ENCODE measurements around the gene GAREM1.

Gene GAREM1

DNA sequence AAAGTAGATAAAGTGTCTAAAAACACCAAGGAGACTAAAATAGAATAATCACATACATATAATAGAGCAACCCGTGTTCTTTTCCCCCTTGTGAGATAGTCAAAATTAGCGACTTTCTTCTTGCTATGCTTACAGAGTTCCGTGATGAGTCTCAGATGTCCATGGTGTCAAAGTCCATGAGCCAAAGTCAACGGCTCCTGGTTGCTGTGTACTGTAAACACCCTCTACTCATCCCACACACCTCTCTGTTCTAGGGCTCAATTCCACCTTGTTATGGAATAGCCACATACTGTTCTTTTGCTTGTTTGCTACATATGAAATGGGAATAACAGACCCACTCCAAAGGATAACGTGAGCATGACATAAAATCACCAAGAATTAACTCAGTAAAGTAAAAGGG, 52.5 kb downstream of the GAREM1 start:
- ATAC-seq (ENCODE audit: insufficient read depth, low read depth) (no peak), DNase-seq (no peak)
- Histone ChIP-seq H3K4me2 (ENCODE audit: insufficient read depth, low read length) (no peak overlapping the region), H3K4me3 (ENCODE audit: low read depth in 1 of 2, low read length in 2 of 2) (no peak overlapping the region), H3K79me2 (ENCODE audit: insufficient read depth, low read length) (no peaks in the 10 kb centered on the region), H3K36me3 (ENCODE audit: insufficient read depth, low read length) (no peaks in the 10 kb centered on the region), H3K9ac (ENCODE audit: low read depth, low read length) (no peak overlapping the region), H3K27me3 (ENCODE audit: insufficient read depth, low read length, poor library complexity) (no peaks in the 10 kb centered on the region), H4K20me1 (ENCODE audit: insufficient read depth, low read length) (no peaks in the 10 kb centered on the region), H3K9me3 (ENCODE audit: insufficient read depth, low read length, severe bottlenecking) (no peaks in the 10 kb centered on the region), H3K4me1 (ENCODE audit: insufficient read depth, low read length) (no peaks in the 10 kb centered on the region), H3K27ac (ENCODE audit: low read length) (no peak overlapping the region), H2AFZ (ENCODE audit: low read depth, low read length) (no peak overlapping the region)
- TF ChIP-seq, protein P1, sequence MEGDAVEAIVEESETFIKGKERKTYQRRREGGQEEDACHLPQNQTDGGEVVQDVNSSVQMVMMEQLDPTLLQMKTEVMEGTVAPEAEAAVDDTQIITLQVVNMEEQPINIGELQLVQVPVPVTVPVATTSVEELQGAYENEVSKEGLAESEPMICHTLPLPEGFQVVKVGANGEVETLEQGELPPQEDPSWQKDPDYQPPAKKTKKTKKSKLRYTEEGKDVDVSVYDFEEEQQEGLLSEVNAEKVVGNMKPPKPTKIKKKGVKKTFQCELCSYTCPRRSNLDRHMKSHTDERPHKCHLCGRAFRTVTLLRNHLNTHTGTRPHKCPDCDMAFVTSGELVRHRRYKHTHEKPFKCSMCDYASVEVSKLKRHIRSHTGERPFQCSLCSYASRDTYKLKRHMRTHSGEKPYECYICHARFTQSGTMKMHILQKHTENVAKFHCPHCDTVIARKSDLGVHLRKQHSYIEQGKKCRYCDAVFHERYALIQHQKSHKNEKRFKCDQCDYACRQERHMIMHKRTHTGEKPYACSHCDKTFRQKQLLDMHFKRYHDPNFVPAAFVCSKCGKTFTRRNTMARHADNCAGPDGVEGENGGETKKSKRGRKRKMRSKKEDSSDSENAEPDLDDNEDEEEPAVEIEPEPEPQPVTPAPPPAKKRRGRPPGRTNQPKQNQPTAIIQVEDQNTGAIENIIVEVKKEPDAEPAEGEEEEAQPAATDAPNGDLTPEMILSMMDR (IDR thresholded peaks at IDR 0.05; ENCODE audit: borderline replicate concordance, extremely low read depth, low read length, poor library complexity, severe bottlenecking), result no peak
- TF ChIP-seq EZH2 (IDR thresholded peaks at IDR 0.05; ENCODE audit: borderline replicate concordance, low read depth, low read length, severe bottlenecking), result no peak

DNA sequence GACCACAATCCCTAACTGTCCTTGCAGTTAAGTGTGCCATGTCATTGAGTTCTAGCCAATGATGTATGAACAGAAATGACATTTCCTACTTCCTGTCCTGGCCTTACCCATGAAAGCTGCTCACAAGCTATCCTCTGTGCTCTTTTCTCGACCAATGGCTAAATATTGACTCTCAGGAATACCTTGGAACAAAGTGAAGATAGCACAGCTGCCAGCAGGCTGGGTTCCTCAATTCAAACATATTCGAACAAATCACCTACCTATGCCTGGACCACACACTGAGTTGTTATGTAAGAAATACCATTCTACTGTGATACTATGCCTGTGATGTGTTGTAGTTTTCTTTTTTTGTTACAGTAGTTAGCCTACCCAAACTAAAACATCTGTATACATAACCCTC, 65.1 kb downstream of the GAREM1 start:
- ATAC-seq (ENCODE audit: insufficient read depth, low read depth) (no peak), DNase-seq (no peak)
- Histone ChIP-seq H3K27me3 (ENCODE audit: insufficient read depth, low read length, poor library complexity) (no peaks in the 10 kb centered on the region), H3K4me2 (ENCODE audit: insufficient read depth, low read length) (no peak overlapping the region), H4K20me1 (ENCODE audit: insufficient read depth, low read length) (no peaks in the 10 kb centered on the region), H3K9me3 (ENCODE audit: insufficient read depth, low read length, severe bottlenecking) (no peaks in the 10 kb centered on the region), H2AFZ (ENCODE audit: low read depth, low read length) (no peak overlapping the region), H3K36me3 (ENCODE audit: insufficient read depth, low read length) (no peaks in the 10 kb centered on the region), H3K4me3 (ENCODE audit: low read depth in 1 of 2, low read length in 2 of 2) (no peak overlapping the region), H3K79me2 (ENCODE audit: insufficient read depth, low read length) (no peaks in the 10 kb centered on the region), H3K4me1 (ENCODE audit: insufficient read depth, low read length) (no peaks in the 10 kb centered on the region), H3K27ac (ENCODE audit: low read length) (no peak overlapping the region), H3K9ac (ENCODE audit: low read depth, low read length) (no peak overlapping the region)
- no peak for TF ChIP-seq EZH2 (IDR thresholded peaks at IDR 0.05; ENCODE audit: borderline replicate concordance, low read depth, low read length, severe bottlenecking)
- TF ChIP-seq, protein P1 (IDR thresholded peaks at IDR 0.05; ENCODE audit: borderline replicate concordance, extremely low read depth, low read length, poor library complexity, severe bottlenecking), result no peak

DNA sequence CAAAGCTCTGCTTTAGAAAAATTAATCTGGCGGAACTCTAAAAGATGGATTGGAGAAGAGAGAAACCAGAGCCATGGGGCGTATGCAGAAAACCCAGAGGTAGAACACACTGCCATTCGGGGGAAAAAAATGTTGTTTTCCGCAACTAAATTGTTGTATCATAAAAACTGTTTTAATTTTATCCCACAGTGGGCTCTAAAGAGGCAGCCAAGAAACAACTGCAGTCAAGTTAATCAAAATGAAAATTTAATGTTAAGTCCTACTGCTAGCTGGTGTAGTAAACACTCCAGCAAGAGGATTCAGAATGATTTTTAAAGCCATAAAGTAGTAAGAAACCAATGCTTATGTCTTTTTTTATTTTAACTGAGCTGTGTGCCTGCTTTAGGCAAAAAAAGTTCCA, 69.1 kb downstream of the GAREM1 start:
- H3K27ac ChIP-seq (ENCODE audit: low read length), result no peak overlapping the region
- no peaks in the 10 kb centered on the region for H3K36me3 ChIP-seq (ENCODE audit: insufficient read depth, low read length)
- no peak overlapping the region for H2AFZ ChIP-seq (ENCODE audit: low read depth, low read length)
- TF ChIP-seq, protein P1 (IDR thresholded peaks at IDR 0.05; ENCODE audit: borderline replicate concordance, extremely low read depth, low read length, poor library complexity, severe bottlenecking), result no peak
- TF ChIP-seq EZH2 (IDR thresholded peaks at IDR 0.05; ENCODE audit: borderline replicate concordance, low read depth, low read length, severe bottlenecking), result no peak
- no peaks in the 10 kb centered on the region for H3K79me2 ChIP-seq (ENCODE audit: insufficient read depth, low read length)
- H3K27me3 ChIP-seq (ENCODE audit: insufficient read depth, low read length, poor library complexity), result no peaks in the 10 kb centered on the region
- DNase-seq (no peak), ATAC-seq (ENCODE audit: insufficient read depth, low read depth) (no peak)
- H3K9ac ChIP-seq (ENCODE audit: low read depth, low read length), result no peak overlapping the region
- no peak overlapping the region for H3K4me2 ChIP-seq (ENCODE audit: insufficient read depth, low read length)
- H4K20me1 ChIP-seq (ENCODE audit: insufficient read depth, low read length), result no peaks in the 10 kb centered on the region
- H3K4me3 ChIP-seq (ENCODE audit: low read depth in 1 of 2, low read length in 2 of 2), result no peak overlapping the region
- H3K4me1 ChIP-seq (ENCODE audit: insufficient read depth, low read length), result no peaks in the 10 kb centered on the region
- H3K9me3 ChIP-seq (ENCODE audit: insufficient read depth, low read length, severe bottlenecking), result no peaks in the 10 kb centered on the region

DNA sequence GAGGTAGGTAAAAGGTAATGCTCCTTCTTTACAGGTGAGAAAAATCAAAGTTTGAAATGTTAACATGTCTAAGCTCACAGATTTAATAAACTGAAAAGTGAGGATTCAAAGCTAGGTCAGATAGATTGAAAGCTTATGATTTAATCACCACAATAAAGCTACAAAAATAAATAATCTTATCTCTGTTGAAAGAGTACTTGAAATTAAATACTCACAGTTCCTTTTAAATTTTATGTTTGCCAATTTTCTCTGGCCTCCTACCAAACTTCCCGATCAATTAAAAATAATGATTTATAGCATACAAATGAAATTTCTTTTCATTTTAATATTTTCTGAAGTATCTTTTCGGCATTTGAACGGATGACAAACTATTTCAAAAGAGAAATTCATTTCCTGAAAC, 77.3 kb downstream of the GAREM1 start:
- DNase-seq (no peak), ATAC-seq (ENCODE audit: insufficient read depth, low read depth) (no peak)
- no peaks in the 10 kb centered on the region for H3K79me2 ChIP-seq (ENCODE audit: insufficient read depth, low read length)
- H3K4me1 ChIP-seq (ENCODE audit: insufficient read depth, low read length), result no peaks in the 10 kb centered on the region
- no peak overlapping the region for H2AFZ ChIP-seq (ENCODE audit: low read depth, low read length)
- TF ChIP-seq, protein P1 (IDR thresholded peaks at IDR 0.05; ENCODE audit: borderline replicate concordance, extremely low read depth, low read length, poor library complexity, severe bottlenecking), result no peak
- TF ChIP-seq EZH2 (IDR thresholded peaks at IDR 0.05; ENCODE audit: borderline replicate concordance, low read depth, low read length, severe bottlenecking), result no peak
- H3K27me3 ChIP-seq (ENCODE audit: insufficient read depth, low read length, poor library complexity), result no peaks in the 10 kb centered on the region
- no peaks in the 10 kb centered on the region for H3K9me3 ChIP-seq (ENCODE audit: insufficient read depth, low read length, severe bottlenecking)
- no peaks in the 10 kb centered on the region for H3K36me3 ChIP-seq (ENCODE audit: insufficient read depth, low read length)
- H3K27ac ChIP-seq (ENCODE audit: low read length), result no peak overlapping the region
- H3K4me3 ChIP-seq (ENCODE audit: low read depth in 1 of 2, low read length in 2 of 2), result no peak overlapping the region
- no peak overlapping the region for H3K9ac ChIP-seq (ENCODE audit: low read depth, low read length)
- H4K20me1 ChIP-seq (ENCODE audit: insufficient read depth, low read length), result no peaks in the 10 kb centered on the region
- no peak overlapping the region for H3K4me2 ChIP-seq (ENCODE audit: insufficient read depth, low read length)

Data from DND-41 (cell line).